ENCODE results near the gene CYTH1. TPM values are rescaled to one million over a fixed set of nuclear protein-coding genes. Genes with fewer than 3 reads are reported as not detected.

CYTH1 gene
- total RNA-seq, 8 experiments from 2014 or later: 13.9 to 46.4 (median 30.0) TPM

DNA sequence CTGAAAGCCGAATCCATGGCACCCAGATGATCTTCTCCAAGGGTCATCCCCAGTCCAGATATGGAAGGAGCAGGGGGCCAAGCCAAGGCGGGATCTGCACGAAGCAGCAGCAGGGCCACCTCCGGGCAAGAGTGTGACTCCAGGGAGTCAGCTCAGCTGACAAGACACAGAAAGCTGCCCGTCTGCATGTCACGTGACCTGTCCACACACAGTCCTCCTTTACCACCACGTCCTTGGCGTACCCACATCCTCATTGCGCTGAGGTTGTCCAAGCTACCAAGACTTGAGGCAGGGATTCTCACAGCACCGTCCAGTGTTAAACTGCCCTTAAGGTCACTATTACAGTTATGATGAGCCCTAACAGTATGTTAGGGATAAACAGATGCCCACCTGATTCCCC lies 11.3 kb upstream of the CYTH1 start:
- ATAC-seq (replicated peaks in 6 of 8): no peak
- in situ Hi-C loops (cut with MboI; ENCODE audit: low pct_unique_long_range_greater_than_20kb in 2 of 9, low sequenced_read_pairs in 9 of 9, unreplicated experiment in 9 of 9): no loop called here
- H3K4me1 ChIP-seq (replicated peaks in 1 of 2): peaks cover 0 to 22% of the 10 kb centered on the region in 2 donors
- H3K27ac ChIP-seq: no peak overlapping the region
- no peak overlapping the region for H3K4me3 ChIP-seq
- WGBS, 10 experiments: 77 to 100% (median 92%) methylated on average over 1 to 8 of the region's 10 CpGs; no CpG with 5 or more reads in 2 of the 10 experiments

- Histone ChIP-seq H3K27ac (peak overlapping the region in 1 of 2 donors; percentile 10), H3K4me3 (no peak overlapping the region), H3K4me1 (replicated peaks in 1 of 2) (peaks cover 0 to 22% of the 10 kb centered on the region in 2 donors)
- ATAC-seq (replicated peaks in 6 of 8): peak in 2 of 8 experiments; percentile 3 to 10
- WGBS, 10 experiments: 30 to 100% (median 93%) methylated on average over 1 to 7 of the region's 11 CpGs; no CpG with 5 or more reads in 2 of the 10 experiments
- in situ Hi-C loops (cut with MboI; ENCODE audit: low pct_unique_long_range_greater_than_20kb in 2 of 9, low sequenced_read_pairs in 9 of 9, unreplicated experiment in 9 of 9): no loop called here
Measured at GRCh38 chr17:78791840-78792709, 10.0 kb upstream of the CYTH1 start.

- 50 to 100% (median 100%) methylated on average over 1 to 3 of the region's 4 CpGs; no CpG with 5 or more reads in 3 of the 10 experiments for WGBS, 10 experiments
- Histone ChIP-seq H3K4me1 (replicated peaks in 1 of 2) (peaks cover 0 to 22% of the 10 kb centered on the region in 2 donors), H3K27ac (no peak overlapping the region), H3K4me3 (no peak overlapping the region)
- ATAC-seq (replicated peaks in 6 of 8): no peak
- in situ Hi-C loops (cut with MboI; ENCODE audit: low pct_unique_long_range_greater_than_20kb in 2 of 9, low sequenced_read_pairs in 9 of 9, unreplicated experiment in 9 of 9): no loop called here
Measured at GRCh38 chr17:78790552-78790951, 8.5 kb upstream of the CYTH1 start.

DNA sequence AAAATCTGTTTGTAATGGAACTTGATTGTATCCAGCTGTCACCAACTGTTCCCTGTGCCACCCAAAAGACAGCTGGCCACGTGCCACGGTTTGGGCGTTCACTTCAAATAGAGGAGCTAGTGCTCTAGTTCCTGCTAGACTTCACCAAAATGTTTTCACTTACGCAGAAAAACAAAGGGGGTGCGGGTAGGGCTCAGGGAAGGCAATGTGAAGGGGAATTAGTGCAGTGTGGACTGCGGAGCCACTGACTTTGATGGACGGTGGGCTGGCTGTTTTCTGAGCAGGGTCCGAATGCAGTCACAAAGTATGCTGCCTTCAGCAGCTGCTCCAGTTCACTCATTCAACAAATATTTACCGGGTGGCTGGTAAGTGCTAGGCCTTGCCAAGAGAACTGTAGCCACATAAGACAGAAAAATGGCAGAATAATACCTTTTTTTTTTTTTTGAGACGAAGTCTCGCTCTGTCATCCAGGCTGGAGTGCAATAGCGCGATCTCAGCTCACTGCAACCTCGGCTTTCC lies 7.6 kb upstream of the CYTH1 start:
- H3K27ac ChIP-seq: no peak overlapping the region
- in situ Hi-C loops (cut with MboI; ENCODE audit: low pct_unique_long_range_greater_than_20kb in 2 of 9, low sequenced_read_pairs in 9 of 9, unreplicated experiment in 9 of 9): no loop called here
- H3K4me1 ChIP-seq (replicated peaks in 1 of 2): peaks cover 0 to 22% of the 10 kb centered on the region in 2 donors
- no peak overlapping the region for H3K4me3 ChIP-seq
- ATAC-seq (replicated peaks in 6 of 8): peak; percentile 61 to 88 (median 64)
- 0 to 83% (median 42%) methylated on average over 1 to 12 of the region's 14 CpGs for WGBS, 10 experiments

DNA sequence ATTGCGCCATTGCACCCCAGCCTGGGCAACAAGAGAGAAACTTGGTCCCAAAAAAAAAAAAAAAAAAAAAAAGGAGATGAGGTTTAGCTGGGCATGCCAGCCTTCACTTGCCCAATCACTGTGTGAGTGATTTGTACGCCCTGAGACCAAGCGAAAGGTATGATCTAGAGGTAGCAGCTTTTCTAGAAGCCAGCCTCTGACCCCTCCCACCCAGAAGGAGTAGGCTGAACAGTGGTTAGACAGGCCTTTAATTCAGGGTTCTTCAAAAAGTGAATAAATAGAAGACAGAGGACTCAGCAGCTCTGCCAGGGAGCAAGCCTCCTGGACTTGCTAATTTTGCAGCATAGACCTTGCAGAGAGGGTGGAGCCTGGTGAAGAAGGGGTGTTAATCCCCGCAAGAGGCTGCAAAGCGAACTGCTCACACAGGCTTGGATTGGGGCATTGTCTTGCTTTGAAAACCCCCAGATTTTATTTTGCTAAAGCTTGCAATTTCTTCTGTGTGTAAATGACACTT lies 7.1 kb upstream of the CYTH1 start:
- Histone ChIP-seq H3K27ac (no peak overlapping the region), H3K4me3 (no peak overlapping the region), H3K4me1 (replicated peaks in 1 of 2) (peaks cover 0 to 22% of the 10 kb centered on the region in 2 donors)
- ATAC-seq (replicated peaks in 6 of 8): peak; percentile 21 to 95 (median 40)
- WGBS, 10 experiments: 8 to 100% (median 78%) methylated on average over 1 to 5 of the region's 5 CpGs; no CpG with 5 or more reads in 3 of the 10 experiments
- in situ Hi-C loops (cut with MboI; ENCODE audit: low pct_unique_long_range_greater_than_20kb in 2 of 9, low sequenced_read_pairs in 9 of 9, unreplicated experiment in 9 of 9): no loop called here

DNA sequence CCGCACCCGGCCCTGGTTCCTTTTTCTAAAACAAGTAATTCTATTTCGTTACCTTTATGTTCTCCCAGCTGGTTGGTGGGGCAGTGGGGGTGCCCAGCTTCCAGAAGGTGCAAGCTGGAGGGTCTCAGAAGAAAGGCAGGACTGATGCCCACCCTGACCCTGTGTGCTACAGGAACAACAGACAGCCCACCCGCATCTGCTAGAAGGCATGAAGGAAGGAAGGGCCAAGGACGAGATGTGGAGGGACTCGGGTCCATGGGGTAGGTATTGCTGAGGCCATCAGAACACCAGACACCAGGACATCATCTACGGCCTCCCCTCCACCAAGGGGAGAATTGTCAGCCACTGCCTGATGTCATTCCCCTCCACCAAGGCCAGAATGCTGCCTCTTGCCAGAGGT lies 6.4 kb upstream of the CYTH1 start:
- in situ Hi-C loops (cut with MboI; ENCODE audit: low pct_unique_long_range_greater_than_20kb in 2 of 9, low sequenced_read_pairs in 9 of 9, unreplicated experiment in 9 of 9): no loop called here
- ATAC-seq (replicated peaks in 6 of 8): no peak
- H3K4me3 ChIP-seq: no peak overlapping the region
- H3K27ac ChIP-seq: no peak overlapping the region
- WGBS, 10 experiments: 67 to 100% (median 100%) methylated on average over 1 to 7 of the region's 7 CpGs; no CpG with 5 or more reads in 5 of the 10 experiments
- H3K4me1 ChIP-seq (replicated peaks in 1 of 2): peaks cover 0 to 22% of the 10 kb centered on the region in 2 donors

DNA sequence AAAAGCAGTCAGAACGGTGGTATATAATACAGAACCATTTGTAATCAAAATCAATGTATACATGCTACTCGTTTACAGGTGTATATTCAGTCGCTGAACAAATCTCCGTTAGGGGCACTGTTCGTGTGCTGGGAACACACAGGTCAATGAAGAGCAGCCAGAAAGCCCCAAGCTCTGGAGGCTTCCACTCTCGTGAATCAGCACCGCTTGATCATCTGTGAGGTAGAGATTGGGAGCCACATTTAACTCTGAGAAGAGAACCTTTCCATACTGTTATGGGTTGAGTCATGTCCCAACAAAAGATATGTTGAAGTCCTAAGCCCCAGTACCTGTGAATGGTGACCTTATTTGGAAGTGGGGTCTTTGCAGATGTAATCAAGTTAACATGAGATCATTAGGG lies 5.4 kb upstream of the CYTH1 start:
- Histone ChIP-seq H3K27ac (no peak overlapping the region), H3K4me1 (replicated peaks in 1 of 2) (peaks cover 4 to 26% of the 10 kb centered on the region in 2 donors), H3K4me3 (no peak overlapping the region)
- in situ Hi-C loops (cut with MboI; ENCODE audit: low pct_unique_long_range_greater_than_20kb in 2 of 9, low sequenced_read_pairs in 9 of 9, unreplicated experiment in 9 of 9): no loop called here
- WGBS, 10 experiments: 84 to 100% (median 95%) methylated on average over 1 to 7 of the region's 7 CpGs; no CpG with 5 or more reads in 2 of the 10 experiments
- no peak for ATAC-seq (replicated peaks in 6 of 8)

- Histone ChIP-seq H3K4me1 (replicated peaks in 1 of 2) (peaks cover 9 to 20% of the 10 kb centered on the region in 2 donors), H3K27ac (no peak overlapping the region), H3K4me3 (no peak overlapping the region)
- in situ Hi-C loops (cut with MboI; ENCODE audit: low pct_unique_long_range_greater_than_20kb in 2 of 9, low sequenced_read_pairs in 9 of 9, unreplicated experiment in 9 of 9): no loop called here
- no peak for ATAC-seq (replicated peaks in 6 of 8)
- WGBS, 10 experiments: 100% methylated on average over 1 of the region's 1 CpG; no CpG with 5 or more reads in 6 of the 10 experiments
Measured at GRCh38 chr17:78785663-78786057, 3.6 kb upstream of the CYTH1 start.

GRCh38 chr17:78785011-78785662 lies 3.1 kb upstream of the CYTH1 start:
- WGBS, 10 experiments: 77 to 100% (median 96%) methylated on average over 1 to 7 of the region's 12 CpGs; no CpG with 5 or more reads in 4 of the 10 experiments
- peaks cover 12 to 19% of the 10 kb centered on the region in 2 donors for H3K4me1 ChIP-seq (replicated peaks in 1 of 2)
- H3K4me3 ChIP-seq: no peak overlapping the region
- in situ Hi-C loops (cut with MboI; ENCODE audit: low pct_unique_long_range_greater_than_20kb in 2 of 9, low sequenced_read_pairs in 9 of 9, unreplicated experiment in 9 of 9): no loop called here
- no peak overlapping the region for H3K27ac ChIP-seq
- no peak for ATAC-seq (replicated peaks in 6 of 8)

- ATAC-seq (replicated peaks in 6 of 8): no peak
- peaks cover 15 to 16% of the 10 kb centered on the region in 2 donors for H3K4me1 ChIP-seq (replicated peaks in 1 of 2)
- H3K4me3 ChIP-seq: no peak overlapping the region
- no peak overlapping the region for H3K27ac ChIP-seq
- WGBS, 10 experiments: 50 to 100% (median 100%) methylated on average over 1 to 5 of the region's 6 CpGs; no CpG with 5 or more reads in 2 of the 10 experiments
- in situ Hi-C loops (cut with MboI; ENCODE audit: low pct_unique_long_range_greater_than_20kb in 2 of 9, low sequenced_read_pairs in 9 of 9, unreplicated experiment in 9 of 9): no loop called here
Measured at GRCh38 chr17:78784352-78784751, 2.3 kb upstream of the CYTH1 start.

GRCh38 chr17:78783711-78784324 lies 1.7 kb upstream of the CYTH1 start:
- Histone ChIP-seq H3K4me3 (no peak overlapping the region), H3K27ac (no peak overlapping the region), H3K4me1 (replicated peaks in 1 of 2) (peaks cover 12 to 16% of the 10 kb centered on the region in 2 donors)
- WGBS, 10 experiments: 67 to 100% (median 93%) methylated on average over 1 to 5 of the region's 7 CpGs; no CpG with 5 or more reads in 3 of the 10 experiments
- ATAC-seq (replicated peaks in 6 of 8): no peak
- in situ Hi-C loops (cut with MboI; ENCODE audit: low pct_unique_long_range_greater_than_20kb in 2 of 9, low sequenced_read_pairs in 9 of 9, unreplicated experiment in 9 of 9): no loop called here

- 2 to 60% (median 34%) methylated on average over 3 to 12 of the region's 68 CpGs; no CpG with 5 or more reads in 2 of the 10 experiments for WGBS, 10 experiments
- in situ Hi-C loops (cut with MboI; ENCODE audit: low pct_unique_long_range_greater_than_20kb in 2 of 9, low sequenced_read_pairs in 9 of 9, unreplicated experiment in 9 of 9): no loop called here
- Histone ChIP-seq H3K27ac (peak overlapping the region; percentile 66 to 77), H3K4me1 (replicated peaks in 1 of 2) (peaks cover 12 to 16% of the 10 kb centered on the region in 2 donors), H3K4me3 (peak overlapping the region; percentile 61 to 99 (median 92))
- peak; percentile 19 to 36 (median 28) for ATAC-seq (replicated peaks in 6 of 8)
Measured at GRCh38 chr17:78781104-78781892, 775 bp downstream of the CYTH1 start.

All from motor neuron (in vitro differentiated cells).